Vagina (tissue), 2 donors: Measurements from ENCODE around the gene PSKH1.

Source experiments
- CTCF ChIP-seq, 3 experiments: fragments of 450-650 bp in 2 of 3; fragments of 200-600 bp in 1 of 3; sonication (generic) in 1 of 3; IDR thresholded peaks; one replicate each; pipeline ENCODE4 v1.5.1; 2017 to 2019; ENCODE audit warnings: antibody characterized with exemption in 3 of 3, mild to moderate bottlenecking in 2 of 3, moderate library complexity in 2 of 3
- POLR2AphosphoS5 ChIP-seq, 2 donors: sonication (generic); formaldehyde crosslinking; IDR thresholded peaks; one replicate each; pipeline ENCODE4 v1.9.0; 2017; ENCODE audit warnings: antibody characterized with exemption in 2 of 2, mild to moderate bottlenecking in 2 of 2, low read depth in 1 of 2; ENCODE audit not compliant: insufficient read depth in 1 of 2

GRCh38 chr16:67846063-67846319 lies 47.1 kb upstream of the PSKH1 start:
- TF ChIP-seq CTCF (IDR thresholded peaks at IDR 0.05) (no peak), POLR2AphosphoS5 (IDR thresholded peaks at IDR 0.05; ENCODE audit: insufficient read depth in 1 of 2, low read depth in 1 of 2) (no peak)
